Liver (tissue), 9 donors: ENCODE results near the gene RAPGEF2. TPM values are rescaled to one million over a fixed set of nuclear protein-coding genes. Genes with fewer than 3 reads are reported as not detected.

ENCODE experiments used
- DNase-seq: peaks from one replicate; pipeline ENCODE4 v3.0.0-alpha.2; 2017; ENCODE audit warnings: low spot score
- H3K27ac ChIP-seq, 2 donors: one replicate each; pipeline ENCODE4 v1.7.0; 2013; ENCODE audit warnings: inconsistent platforms in 2 of 2, low read length in 2 of 2, control low read depth in 1 of 2, low read depth in 1 of 2, mild to moderate bottlenecking in 1 of 2
- H3K27me3 ChIP-seq, 4 donors: one replicate each; pipeline versions ENCODE4 v1.6.1 to v1.7.0; 2013; ENCODE audit warnings: low read length in 3 of 4, inconsistent platforms in 1 of 4, mild to moderate bottlenecking in 1 of 4, moderate library complexity in 1 of 4; ENCODE audit not compliant: control insufficient read depth in 4 of 4, insufficient read depth in 4 of 4
- H3K36me3 ChIP-seq, 4 donors: one replicate each; pipeline versions ENCODE4 v1.6.1 to v1.7.0; 2013; ENCODE audit warnings: low read length in 3 of 4, mild to moderate bottlenecking in 3 of 4, low read depth in 1 of 4, moderate library complexity in 1 of 4; ENCODE audit not compliant: control insufficient read depth in 4 of 4, insufficient read depth in 3 of 4
- H3K4me1 ChIP-seq, 4 donors: one replicate each; pipeline versions ENCODE4 v1.6.1 to v1.7.0; 2013; ENCODE audit warnings: low read length in 3 of 4, mild to moderate bottlenecking in 3 of 4, moderate library complexity in 1 of 4; ENCODE audit not compliant: control insufficient read depth in 4 of 4, insufficient read depth in 4 of 4
- H3K4me3 ChIP-seq, 3 donors: one replicate each; pipeline versions ENCODE4 v1.6.1 to v1.7.0; 2013; ENCODE audit warnings: low read length in 3 of 3, control low read depth in 1 of 3, low read depth in 1 of 3, mild to moderate bottlenecking in 1 of 3
- H3K9ac ChIP-seq, 2 donors: one replicate each; pipeline ENCODE4 v1.7.0; 2013; ENCODE audit warnings: low read length in 2 of 2, mild to moderate bottlenecking in 2 of 2, moderate library complexity in 2 of 2, control low read depth in 1 of 2, low read depth in 1 of 2
- H3K9me3 ChIP-seq, 4 donors: one replicate each; pipeline versions ENCODE4 v1.6.1 to v1.7.0; 2013; ENCODE audit warnings: low read length in 3 of 4; ENCODE audit not compliant: control insufficient read depth in 4 of 4
- ATF3 ChIP-seq: IDR thresholded peaks from 2 replicates; pipeline ENCODE4 v1.6.1; 2016; ENCODE audit warnings: antibody characterized with exemption
- CTCF ChIP-seq: fragments of 150-350 bp; IDR thresholded peaks from 2 replicates; pipeline ENCODE4 v1.5.1; 2017; ENCODE audit warnings: improper control_type of control experiment, low read depth, low read length; ENCODE audit not compliant: missing input control
- FOXA1 ChIP-seq: IDR thresholded peaks from 2 replicates; pipeline ENCODE4 v1.6.1; 2016; ENCODE audit warnings: antibody characterized with exemption
- FOXA2 ChIP-seq: IDR thresholded peaks from 2 replicates; pipeline ENCODE4 v1.6.1; 2016; ENCODE audit warnings: antibody characterized with exemption
- GABPA ChIP-seq, 2 donors: IDR thresholded peaks in 1 of 2; conservative IDR thresholded peaks in 1 of 2; 2 replicates each; pipeline ENCODE4 v1.6.1; 2016; ENCODE audit warnings: antibody characterized with exemption in 2 of 2, mild to moderate bottlenecking in 1 of 2, moderate library complexity in 1 of 2
- HNF4A ChIP-seq, 2 donors: conservative IDR thresholded peaks; 2 replicates each; pipeline ENCODE4 v1.6.1; 2016; ENCODE audit warnings: antibody characterized with exemption in 2 of 2, mild to moderate bottlenecking in 2 of 2
- HNF4G ChIP-seq: IDR thresholded peaks from 2 replicates; pipeline ENCODE4 v1.6.1; 2016; ENCODE audit warnings: antibody characterized with exemption
- JUND ChIP-seq, 2 donors: IDR thresholded peaks; 2 replicates each; pipeline ENCODE4 v1.6.1; 2016; ENCODE audit warnings: antibody characterized with exemption in 2 of 2
- MAX ChIP-seq: IDR thresholded peaks from 2 replicates; pipeline ENCODE4 v1.6.1; 2016; ENCODE audit warnings: antibody characterized with exemption
- NR2F2 ChIP-seq: IDR thresholded peaks from 2 replicates; pipeline ENCODE4 v1.6.1; 2016; ENCODE audit warnings: antibody characterized with exemption
- RAD21 ChIP-seq, 2 donors: IDR thresholded peaks; 2 replicates each; pipeline ENCODE4 v1.6.1; 2016; ENCODE audit warnings: antibody characterized with exemption in 2 of 2, mild to moderate bottlenecking in 2 of 2
- RXRA ChIP-seq, 2 donors: IDR thresholded peaks; 2 replicates each; pipeline ENCODE4 v1.6.1; 2017 to 2018; ENCODE audit warnings: antibody characterized with exemption in 2 of 2, mild to moderate bottlenecking in 1 of 2
- SP1 ChIP-seq: IDR thresholded peaks from 2 replicates; pipeline ENCODE4 v1.6.1; 2018; ENCODE audit warnings: antibody characterized with exemption, mild to moderate bottlenecking
- TAF1 ChIP-seq: conservative IDR thresholded peaks from 2 replicates; pipeline ENCODE4 v1.6.1; 2016; ENCODE audit warnings: antibody characterized with exemption, mild to moderate bottlenecking
- YY1 ChIP-seq: IDR thresholded peaks from 2 replicates; pipeline ENCODE4 v1.6.1; 2016; ENCODE audit warnings: antibody characterized with exemption, mild to moderate bottlenecking
- ZBTB33 ChIP-seq: IDR thresholded peaks from 2 replicates; pipeline ENCODE4 v1.6.1; 2016; ENCODE audit warnings: antibody characterized with exemption
- WGBS: extraction: QIAGEN DNeasy Blood & Tissue Kit; methylation state at CpG from one replicate; pipeline ENCODE4 v1.1.7; 2013; 5-methylcytosine and 5-hydroxymethylcytosine counted together
- polyA plus RNA-seq, 2 donors: library from polyadenylated mRNA; stranded (reverse) in 1 of 2; unstranded in 1 of 2; fragments of 200-250 nt in 1 of 2; fragments of >200 nt in 1 of 2; fragmentation: Nextera tagmentation in 1 of 2; extraction: Ambion mirVana in 1 of 2; gene quantifications; one replicate each; pipeline versions ENCODE4 v1.2.1 to v1.2.3, GENCODE V29; 2013 to 2015
- total RNA-seq, 2 donors: library from RNA; depleted of rRNA; stranded (reverse); fragments of >200 nt; gene quantifications; one replicate each; pipeline ENCODE4 v1.2.3, GENCODE V29; 2014
- TF ChIP-seq, protein P1 (sequence below): IDR thresholded peaks from 2 replicates; pipeline ENCODE4 v1.6.1; 2016; ENCODE audit warnings: antibody characterized with exemption, mild to moderate bottlenecking
- donor health status: healthy.
- donor health status: healthy.
- donor health status: healthy.
- donor health status: healthy.
- donor health status: healthy.

Gene RAPGEF2
- total and polyA plus RNA-seq, 4 donors, result 7.3 to 90.4 (median 32.2) TPM

DNA sequence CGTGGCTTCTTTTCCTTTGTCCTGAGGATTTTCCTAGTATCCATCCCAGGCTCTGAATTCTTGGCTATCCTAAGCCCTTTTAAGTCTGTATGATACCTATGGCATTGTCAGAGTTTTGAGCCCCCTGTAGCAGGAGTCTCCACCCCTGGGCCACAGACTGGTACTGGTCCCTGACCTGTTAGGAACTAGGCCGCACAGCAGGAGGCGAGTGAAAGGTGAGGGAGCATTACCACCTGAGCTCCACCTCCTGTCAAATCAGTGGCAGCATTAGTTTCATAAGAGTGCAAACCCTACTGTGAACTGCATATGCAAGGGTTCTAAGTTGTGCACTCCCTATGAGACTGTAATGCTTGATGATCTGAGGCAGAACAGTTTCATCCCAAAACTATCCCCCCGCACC, 216.1 kb downstream of the RAPGEF2 start:
- 91% methylated on average over 4 of the region's 4 CpGs for WGBS
- peaks cover 2 to 12% (median 5%) of the 10 kb centered on the region in 4 donors for H3K4me1 ChIP-seq
- H3K27me3 ChIP-seq, result no peaks in the 10 kb centered on the region
- H3K9me3 ChIP-seq, result no peaks in the 10 kb centered on the region
- no peak overlapping the region for H3K9ac ChIP-seq
- DNase-seq, result no peak
- peaks cover 0 to 22% (median 15%) of the 10 kb centered on the region in 4 donors for H3K36me3 ChIP-seq
- no peak overlapping the region for H3K4me3 ChIP-seq
- no peak for TF ChIP-seq JUND (IDR thresholded peaks at IDR 0.05)
- TF ChIP-seq NR2F2, result no peak
- TF ChIP-seq GABPA (IDR thresholded peaks at IDR 0.05 in 1 of 2, conservative IDR thresholded peaks at IDR 0.05 in 1 of 2), result no peak
- TF ChIP-seq ATF3, result no peak
- no peak for TF ChIP-seq YY1
- no peak for TF ChIP-seq CTCF
- no peak for TF ChIP-seq MAX
- TF ChIP-seq HNF4G, result no peak
- no peak for TF ChIP-seq HNF4A (conservative IDR thresholded peaks at IDR 0.05)
- no peak for TF ChIP-seq TAF1
- TF ChIP-seq SP1, result no peak
- no peak for TF ChIP-seq FOXA1
- no peak for TF ChIP-seq RAD21 (IDR thresholded peaks at IDR 0.05)
- no peak overlapping the region for H3K27ac ChIP-seq

DNA sequence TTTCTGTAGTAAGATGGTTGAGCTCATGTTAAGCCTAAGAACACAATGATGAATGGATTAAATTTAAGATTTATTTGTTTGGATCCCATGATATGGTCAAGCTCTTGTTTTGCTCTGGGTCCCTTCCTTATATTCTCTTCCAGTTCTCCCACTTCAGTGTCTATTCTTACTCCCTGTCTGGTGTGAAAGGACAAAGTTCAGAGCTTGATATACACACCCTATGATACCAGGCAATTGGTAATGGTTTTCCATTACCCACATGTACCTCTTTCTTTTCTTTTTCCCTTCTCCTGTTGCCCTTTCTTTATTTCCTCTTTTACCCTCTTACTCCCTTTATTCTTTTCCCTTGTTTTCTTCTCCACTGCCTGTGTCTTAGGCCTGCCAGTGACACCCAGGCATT, 223.6 kb downstream of the RAPGEF2 start:
- H3K4me3 ChIP-seq, result no peak overlapping the region
- DNase-seq, result no peak
- H3K9ac ChIP-seq, result no peak overlapping the region
- no peak overlapping the region for H3K27ac ChIP-seq
- H3K4me1 ChIP-seq, result no peaks in the 10 kb centered on the region
- TF ChIP-seq YY1 (no peak), ZBTB33 (no peak)
- H3K27me3 ChIP-seq, result no peaks in the 10 kb centered on the region
- H3K36me3 ChIP-seq, result peaks cover 2 to 30% (median 19%) of the 10 kb centered on the region in 4 donors
- H3K9me3 ChIP-seq, result no peaks in the 10 kb centered on the region

DNA sequence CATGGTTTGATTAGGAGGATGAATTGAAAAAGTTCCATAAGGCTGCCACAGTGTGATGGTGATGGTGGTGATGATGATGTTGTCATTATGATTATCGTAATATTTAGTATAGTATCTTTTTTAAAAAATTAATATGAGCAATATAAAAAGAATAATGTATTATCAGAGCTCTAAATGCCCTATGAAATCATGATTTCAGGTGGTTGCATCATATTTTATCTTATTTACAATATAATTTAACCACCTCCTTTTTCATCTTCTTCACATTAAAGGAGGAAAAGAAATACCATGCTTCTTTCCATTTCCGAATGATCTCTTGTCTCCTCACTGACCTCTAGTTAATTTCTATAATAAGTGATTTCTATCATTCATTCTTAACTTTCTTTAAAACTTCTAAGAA, 225.9 kb downstream of the RAPGEF2 start:
- peaks cover 4 to 35% (median 20%) of the 10 kb centered on the region in 4 donors for H3K36me3 ChIP-seq

More for the DNA sequence above, 225.9 kb downstream of the RAPGEF2 start:
- WGBS, result 97% methylated on average over 2 of the region's 2 CpGs
- Histone ChIP-seq H3K4me1 (no peaks in the 10 kb centered on the region), H3K9ac (no peak overlapping the region), H3K9me3 (no peaks in the 10 kb centered on the region), H3K27ac (no peak overlapping the region), H3K4me3 (no peak overlapping the region), H3K27me3 (no peaks in the 10 kb centered on the region)
- DNase-seq, result no peak
- no peak for TF ChIP-seq FOXA2
- TF ChIP-seq RXRA (IDR thresholded peaks at IDR 0.05), result no peak
- TF ChIP-seq RAD21 (IDR thresholded peaks at IDR 0.05), result no peak
- TF ChIP-seq HNF4G, result no peak
- TF ChIP-seq FOXA1, result no peak
- TF ChIP-seq YY1, result no peak
- TF ChIP-seq, protein P1, sequence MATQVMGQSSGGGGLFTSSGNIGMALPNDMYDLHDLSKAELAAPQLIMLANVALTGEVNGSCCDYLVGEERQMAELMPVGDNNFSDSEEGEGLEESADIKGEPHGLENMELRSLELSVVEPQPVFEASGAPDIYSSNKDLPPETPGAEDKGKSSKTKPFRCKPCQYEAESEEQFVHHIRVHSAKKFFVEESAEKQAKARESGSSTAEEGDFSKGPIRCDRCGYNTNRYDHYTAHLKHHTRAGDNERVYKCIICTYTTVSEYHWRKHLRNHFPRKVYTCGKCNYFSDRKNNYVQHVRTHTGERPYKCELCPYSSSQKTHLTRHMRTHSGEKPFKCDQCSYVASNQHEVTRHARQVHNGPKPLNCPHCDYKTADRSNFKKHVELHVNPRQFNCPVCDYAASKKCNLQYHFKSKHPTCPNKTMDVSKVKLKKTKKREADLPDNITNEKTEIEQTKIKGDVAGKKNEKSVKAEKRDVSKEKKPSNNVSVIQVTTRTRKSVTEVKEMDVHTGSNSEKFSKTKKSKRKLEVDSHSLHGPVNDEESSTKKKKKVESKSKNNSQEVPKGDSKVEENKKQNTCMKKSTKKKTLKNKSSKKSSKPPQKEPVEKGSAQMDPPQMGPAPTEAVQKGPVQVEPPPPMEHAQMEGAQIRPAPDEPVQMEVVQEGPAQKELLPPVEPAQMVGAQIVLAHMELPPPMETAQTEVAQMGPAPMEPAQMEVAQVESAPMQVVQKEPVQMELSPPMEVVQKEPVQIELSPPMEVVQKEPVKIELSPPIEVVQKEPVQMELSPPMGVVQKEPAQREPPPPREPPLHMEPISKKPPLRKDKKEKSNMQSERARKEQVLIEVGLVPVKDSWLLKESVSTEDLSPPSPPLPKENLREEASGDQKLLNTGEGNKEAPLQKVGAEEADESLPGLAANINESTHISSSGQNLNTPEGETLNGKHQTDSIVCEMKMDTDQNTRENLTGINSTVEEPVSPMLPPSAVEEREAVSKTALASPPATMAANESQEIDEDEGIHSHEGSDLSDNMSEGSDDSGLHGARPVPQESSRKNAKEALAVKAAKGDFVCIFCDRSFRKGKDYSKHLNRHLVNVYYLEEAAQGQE, result no peak
- TF ChIP-seq GABPA (IDR thresholded peaks at IDR 0.05 in 1 of 2, conservative IDR thresholded peaks at IDR 0.05 in 1 of 2), result no peak
- TF ChIP-seq JUND (IDR thresholded peaks at IDR 0.05), result no peak
